Erythroblast (primary cell): ENCODE data around the gene CTSC.

Experiments used
- GATA1 ChIP-seq: IDR thresholded peaks from 2 replicates; pipeline ENCODE4 v1.6.1; 2011; ENCODE audit warnings: low read depth, mild to moderate bottlenecking, control low read depth, low read length, moderate library complexity
- POLR2A ChIP-seq: IDR thresholded peaks from 2 replicates; pipeline ENCODE4 v1.6.1; 2011; ENCODE audit warnings: mild to moderate bottlenecking, low read length

DNA sequence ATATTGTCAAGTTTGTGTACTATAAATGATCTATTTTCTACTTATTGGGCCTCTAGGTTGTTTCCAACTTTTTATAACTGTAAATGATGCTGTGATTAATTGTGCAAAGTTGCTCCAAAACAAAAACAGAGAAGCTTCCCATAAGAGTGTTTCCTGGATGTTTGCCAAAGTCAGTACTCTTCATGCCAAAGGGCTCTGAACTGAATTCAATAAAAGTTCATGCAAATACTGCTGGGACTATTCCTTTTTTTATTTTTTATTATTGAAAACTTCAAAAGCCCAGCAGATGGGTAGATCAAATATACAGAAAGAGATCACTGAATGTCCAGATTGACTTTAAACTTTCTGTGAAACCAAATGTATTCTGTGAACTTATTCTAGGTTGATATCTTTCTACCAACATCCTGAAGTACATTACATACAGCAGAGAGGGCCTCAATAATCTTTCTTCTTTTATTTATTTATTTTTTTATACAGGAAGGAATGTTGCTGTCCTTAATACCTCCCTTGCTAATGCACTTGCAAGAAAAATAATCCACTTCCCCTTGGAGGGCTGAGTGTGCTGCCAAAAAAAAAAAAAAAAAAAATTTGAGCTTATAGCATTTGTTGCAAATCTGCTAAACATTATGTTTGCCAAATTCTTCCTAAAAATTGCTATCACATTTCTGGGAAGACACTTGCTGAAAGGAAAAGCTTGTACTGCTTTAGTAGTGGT is 53.0 kb downstream of the CTSC start:
- TF ChIP-seq POLR2A (no peak), GATA1 (no peak)
